B cell (primary cell): Measurements from ENCODE around the gene GDA. TPM values are rescaled to one million over a fixed set of nuclear protein-coding genes. Genes with fewer than 3 reads are reported as not detected.

Experiments
- ATAC-seq: fragments of 200-7000 bp; cut with Tn5 transposase; one replicate; pipeline ENCODE4 v1.10.0; 2021; ENCODE audit warnings: low read depth, mild to moderate bottlenecking, moderate number of reproducible peaks, moderate library complexity
- CTCF ChIA-PET: fragments of 350-600 bp; sonication (Branson Sonifier 250); formaldehyde crosslinking; loops from one replicate; lab custom pipeline; 2021; ENCODE audit warnings: antibody characterized with exemption, inconsistent platforms; lab: Charles Lee
- POLR2A ChIA-PET: fragments of 350-600 bp; sonication (Branson Sonifier 250); formaldehyde crosslinking; loops from one replicate; lab custom pipeline; 2021; ENCODE audit warnings: antibody characterized with exemption; lab: Charles Lee
- DNase-seq: peaks from one replicate; pipeline ENCODE4 v3.0.0; 2013
- H2AFZ ChIP-seq: 2 replicates; pipeline ENCODE4 v1.6.1; 2012; ENCODE audit warnings: mild to moderate bottlenecking, low read depth, low read length; ENCODE audit not compliant: insufficient read depth, poor library complexity, severe bottlenecking
- H3K27ac ChIP-seq, 2 donors: 1 replicate in 1 of 2; 2 replicates in 1 of 2; pipeline ENCODE4 v1.5.1; 2012 to 2013; ENCODE audit warnings: low read length in 2 of 2, mild to moderate bottlenecking in 2 of 2, moderate library complexity in 1 of 2
- H3K27me3 ChIP-seq, 4 experiments: fragments of 200-600 bp in 1 of 4; sonication (generic) in 1 of 4; replicated peaks in 1 of 4; 1 replicate in 2 of 4; 2 replicates in 2 of 4; pipeline versions ENCODE4 v1.6.1 to v1.7.0; 2013 to 2016; ENCODE audit warnings: low read length in 3 of 4, mild to moderate bottlenecking in 2 of 4, mixed read lengths in 1 of 4, moderate library complexity in 1 of 4; ENCODE audit not compliant: insufficient read depth in 4 of 4, control insufficient read depth in 3 of 4; ENCODE audit errors: control extremely low read depth in 1 of 4
- H3K36me3 ChIP-seq, 2 experiments: replicated peaks in 1 of 2; 1 replicate in 1 of 2; 2 replicates in 1 of 2; pipeline versions ENCODE4 v1.6.1 to v1.7.1; 2013; ENCODE audit warnings: low read length in 1 of 2; ENCODE audit not compliant: insufficient read depth in 2 of 2, control insufficient read depth in 1 of 2; ENCODE audit errors: control extremely low read depth in 1 of 2, extremely low read depth in 1 of 2
- H3K4me1 ChIP-seq, 2 donors: fragments of 200-600 bp in 1 of 2; sonication (generic) in 1 of 2; 1 replicate in 1 of 2; 2 replicates in 1 of 2; pipeline versions ENCODE4 v1.5.1 to v1.6.1; 2013 to 2017; ENCODE audit warnings: low read length in 2 of 2; ENCODE audit not compliant: control insufficient read depth in 2 of 2, insufficient read depth in 2 of 2
- H3K4me2 ChIP-seq: replicated peaks from 2 replicates; pipeline ENCODE3; 2012; ENCODE audit warnings: mild to moderate bottlenecking, low read depth, low read length; ENCODE audit not compliant: poor library complexity, severe bottlenecking
- H3K4me3 ChIP-seq, 5 experiments: fragments of 200-600 bp in 1 of 5; sonication (generic) in 1 of 5; 1 replicate in 3 of 5; 2 replicates in 2 of 5; pipeline versions ENCODE4 v1.5.1 to v1.7.0; 2011 to 2016; ENCODE audit warnings: low read length in 4 of 5, mild to moderate bottlenecking in 4 of 5, low read depth in 2 of 5, control low read depth in 1 of 5, moderate library complexity in 1 of 5; ENCODE audit not compliant: insufficient read depth in 1 of 5; ENCODE audit errors: control extremely low read depth in 1 of 5, extremely low read depth in 1 of 5
- H3K79me2 ChIP-seq: fragments of 200-600 bp; sonication (generic); one replicate; pipeline ENCODE4 v1.6.0; 2016; ENCODE audit warnings: low read length; ENCODE audit not compliant: control insufficient read depth, insufficient read depth
- H3K9ac ChIP-seq: fragments of 200-600 bp; sonication (generic); 2 replicates; pipeline ENCODE4 v1.6.1; 2017; ENCODE audit warnings: mild to moderate bottlenecking, low read length, moderate library complexity
- H3K9me3 ChIP-seq, 3 donors: one replicate each; pipeline versions ENCODE4 v1.6.1 to v1.7.1; 2013; ENCODE audit warnings: low read length in 2 of 3; ENCODE audit not compliant: control insufficient read depth in 2 of 3, insufficient read depth in 1 of 3; ENCODE audit errors: control extremely low read depth in 1 of 3
- H4K20me1 ChIP-seq: 2 replicates; pipeline ENCODE4 v1.6.0; 2012; ENCODE audit warnings: mild to moderate bottlenecking, low read length; ENCODE audit not compliant: insufficient read depth, control insufficient read depth, poor library complexity, severe bottlenecking
- H3K27ac Mint-ChIP-seq: one replicate; pipeline ENCODE4 v1.8.0; 2021; ENCODE audit warnings: mixed read lengths
- H3K27me3 Mint-ChIP-seq: one replicate; pipeline ENCODE4 v1.8.0; 2021; ENCODE audit warnings: mixed read lengths
- H3K4me1 Mint-ChIP-seq: one replicate; pipeline ENCODE4 v1.8.0; 2021; ENCODE audit warnings: mixed read lengths
- H3K4me3 Mint-ChIP-seq: one replicate; pipeline ENCODE4 v1.8.0; 2021; ENCODE audit warnings: mixed read lengths
- H3K9me3 Mint-ChIP-seq: one replicate; pipeline ENCODE4 v1.8.0; 2022; ENCODE audit warnings: mixed read lengths; ENCODE audit not compliant: insufficient read depth
- CTCF ChIP-seq: fragments of 200-600 bp; IDR thresholded peaks from one replicate; pipeline ENCODE4 v1.8.0; 2022; ENCODE audit warnings: antibody characterized with exemption, mild to moderate bottlenecking
- EZH2 ChIP-seq: IDR thresholded peaks from 2 replicates; pipeline ENCODE4 v1.6.1; 2012; ENCODE audit warnings: borderline replicate concordance, low read depth, mild to moderate bottlenecking, moderate library complexity, low read length; ENCODE audit not compliant: insufficient read depth, poor library complexity, severe bottlenecking
- WGBS: methylation state at CpG from one replicate; pipeline ENCODE4 v1.1.5; 2013; ENCODE audit warnings: missing lambda C conversion rate; ENCODE audit not compliant: insufficient coverage; 5-methylcytosine and 5-hydroxymethylcytosine counted together
- intact Hi-C: fragments of 100-400 bp; cut with micrococcal nuclease; formaldehyde crosslinking; loops from one replicate; pipeline ENCODE4 v1.10.0; 2022
- polyA plus RNA-seq: library from polyadenylated mRNA; depleted of rRNA; stranded (reverse); fragments of >200 nt; gene quantifications from 2 replicates; pipeline ENCODE4 v1.2.3, GENCODE V29; 2012
- total RNA-seq, 2 donors: library from RNA; stranded (reverse); fragments of 120-200 nt in 1 of 2; gene quantifications; 1 replicate in 1 of 2; 2 replicates in 1 of 2; pipeline versions ENCODE4 v1.2.3 to v1.2.4, GENCODE V29; 2013 to 2022

GDA gene
- total and polyA plus RNA-seq, 2 donors (not counting 1 experiment from before 2014, with no cell fraction given), result not detected

GRCh38 chr9:72155301-72155700 lies 6.1 kb downstream of the GDA start:
- DNase-seq (no peak), ATAC-seq (no peak)
- intact Hi-C loops, result no loop called here
- TF ChIP-seq CTCF (no peak), EZH2 (no peak)
- Histone ChIP-seq H2AFZ (no peak overlapping the region), H3K4me2 (no peak overlapping the region), H3K27me3 (peaks cover 0 to under 1% (median 0%) of the 10 kb centered on the region in 4 experiments), H3K9me3 (peaks cover 0 to 3% (median 3%) of the 10 kb centered on the region in 3 donors), H3K79me2 (no peaks in the 10 kb centered on the region), H4K20me1 (no peaks in the 10 kb centered on the region), H3K4me1 (peaks cover 15 to 16% of the 10 kb centered on the region in 2 donors), H3K36me3 (no peaks in the 10 kb centered on the region), H3K9ac (no peak overlapping the region), H3K27ac (no peak overlapping the region), H3K4me3 (no peak overlapping the region)
- H3K9me3 Mint-ChIP-seq, result peaks cover 8% of the 10 kb centered on the region
- peaks cover 5% of the 10 kb centered on the region for H3K27me3 Mint-ChIP-seq
- H3K27ac Mint-ChIP-seq, result peak overlapping the region; percentile 42
- ChIA-PET CTCF (interaction anchor here (0.7 kb wide), 1 partner anchor 116 kb away, joined by 3 read pairs; no protein-coding TSS in a partner anchor), POLR2A (no interaction called here)
- H3K4me3 Mint-ChIP-seq, result no peak overlapping the region
- 100% methylated on average over 1 of the region's 2 CpGs for WGBS
- H3K4me1 Mint-ChIP-seq, result peaks cover 15% of the 10 kb centered on the region

- no peaks in the 10 kb centered on the region for H3K36me3 ChIP-seq
- CTCF ChIA-PET, result no interaction called here
- Mint-ChIP-seq H3K27me3 (no peaks in the 10 kb centered on the region), H3K27ac (no peak overlapping the region), H3K4me3 (no peak overlapping the region), H3K4me1 (peaks cover 15% of the 10 kb centered on the region), H3K9me3 (peaks cover 8% of the 10 kb centered on the region)
- no peak overlapping the region for H3K4me2 ChIP-seq
- intact Hi-C loops, result no loop called here
- ATAC-seq (no peak), DNase-seq (no peak)
- H4K20me1 ChIP-seq, result no peaks in the 10 kb centered on the region
- H3K27ac ChIP-seq, result no peak overlapping the region
- H3K9me3 ChIP-seq, result peaks cover 0 to 3% (median 3%) of the 10 kb centered on the region in 3 donors
- POLR2A ChIA-PET, result no interaction called here
- no peak overlapping the region for H3K9ac ChIP-seq
- no peaks in the 10 kb centered on the region for H3K27me3 ChIP-seq
- peak overlapping the region; percentile 14 for H2AFZ ChIP-seq
- no peak overlapping the region for H3K4me3 ChIP-seq
- no peaks in the 10 kb centered on the region for H3K79me2 ChIP-seq
- H3K4me1 ChIP-seq, result peaks cover 15 to 16% of the 10 kb centered on the region in 2 donors
- TF ChIP-seq CTCF (no peak), EZH2 (no peak)
These were observed 7.3 kb downstream of the GDA start for GRCh38 chr9:72156586-72156985.
